ENCODE results near the gene TNFRSF8. TPM values are rescaled to one million over a fixed set of nuclear protein-coding genes. Genes with fewer than 3 reads are reported as not detected.

The TNFRSF8 gene
- total RNA-seq, 1 donor from 2014 or later: 65.0 TPM

DNA sequence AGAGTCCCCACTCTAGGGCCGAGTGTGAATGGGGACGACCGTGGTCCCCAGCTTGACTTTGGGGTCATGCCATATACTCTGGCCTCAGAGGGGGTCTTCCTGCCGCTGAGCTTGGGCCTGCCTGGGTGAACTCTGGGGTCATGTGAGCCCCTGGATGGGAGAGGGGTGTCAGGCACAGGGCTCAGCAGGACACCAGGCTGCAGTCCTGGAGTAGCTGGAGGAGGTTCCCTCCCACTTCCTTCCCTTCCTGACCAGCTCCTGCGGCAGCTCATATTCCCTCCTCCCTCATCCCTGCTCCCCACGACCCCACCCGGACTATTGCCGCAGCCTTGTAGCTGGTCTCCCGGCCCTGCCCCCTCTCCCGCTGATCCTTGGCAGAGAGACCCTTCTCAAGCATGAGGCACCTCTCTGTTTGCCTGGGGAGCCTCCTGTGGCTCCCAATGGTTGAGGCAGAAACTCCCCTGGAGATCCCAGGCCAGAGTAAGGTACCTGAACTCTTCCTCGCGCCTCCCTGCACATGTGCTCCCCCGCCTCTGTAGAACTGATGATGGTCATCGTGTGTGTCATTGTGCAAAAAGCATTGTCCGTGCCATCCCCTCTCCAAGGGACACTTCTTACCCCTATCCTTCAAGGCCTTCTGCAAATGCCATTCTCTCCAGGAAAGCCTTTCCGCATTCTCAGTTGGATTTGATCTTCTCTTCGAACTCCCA is 105.5 kb downstream of the TNFRSF8 start:
- intact Hi-C loops (cut with micrococcal nuclease): loop anchor here (1.0 kb wide), 1 partner anchor 11 kb away; no protein-coding TSS in a partner anchor
- Mint-ChIP-seq H3K4me3 (ENCODE audit: low read depth) (peak overlapping the region; percentile 100), H3K27me3 (ENCODE audit: low read depth) (no peaks in the 10 kb centered on the region), H3K36me3 (ENCODE audit: low read depth) (peaks cover 50% of the 10 kb centered on the region), H3K27ac (peak overlapping the region; percentile 97), H3K4me1 (ENCODE audit: low read depth) (peaks cover 63% of the 10 kb centered on the region), H3K9me3 (peaks cover 4% of the 10 kb centered on the region)
- DNase-seq (ENCODE audit: low spot score): no peak

DNA sequence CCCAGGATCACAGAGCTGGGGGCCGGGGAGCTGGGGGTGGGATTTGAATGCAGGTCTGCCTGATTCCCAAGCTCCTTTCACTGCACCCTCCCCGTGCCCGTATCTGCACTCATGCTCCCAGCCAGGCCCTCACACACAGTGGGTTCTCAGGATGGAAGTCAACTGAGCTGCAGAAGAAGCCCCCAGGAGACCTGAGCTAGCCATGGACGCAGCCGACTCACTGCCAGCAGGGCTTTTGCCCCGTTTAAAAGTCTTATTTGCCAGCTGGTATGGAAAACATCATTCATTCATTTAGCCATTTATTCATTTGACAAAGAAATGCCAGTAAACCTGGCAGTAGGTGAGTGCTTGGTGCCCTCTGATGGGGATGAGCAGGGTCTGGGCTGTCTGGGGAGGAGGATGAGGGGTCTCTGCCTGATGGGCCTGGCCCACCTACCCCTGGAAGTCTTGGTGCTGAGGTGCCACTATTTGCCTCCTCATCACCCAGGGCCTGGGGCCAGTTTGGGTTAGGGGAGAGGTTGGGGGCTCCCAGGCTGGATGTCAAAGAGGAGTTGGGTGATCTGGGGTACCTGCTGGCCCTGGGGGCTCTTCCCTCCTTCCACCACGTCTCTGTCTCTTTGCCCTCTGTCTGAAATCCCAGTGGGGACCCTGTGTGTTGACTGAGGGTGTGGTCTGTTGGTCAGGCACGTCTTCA is 106.5 kb downstream of the TNFRSF8 start:
- H3K27ac Mint-ChIP-seq: peak overlapping the region; percentile 29
- DNase-seq (ENCODE audit: low spot score): no peak
- H3K36me3 Mint-ChIP-seq (ENCODE audit: low read depth): peaks cover 52% of the 10 kb centered on the region
- peak overlapping the region; percentile 66 for H3K4me3 Mint-ChIP-seq (ENCODE audit: low read depth)
- H3K27me3 Mint-ChIP-seq (ENCODE audit: low read depth): no peaks in the 10 kb centered on the region
- H3K4me1 Mint-ChIP-seq (ENCODE audit: low read depth): peaks cover 65% of the 10 kb centered on the region
- intact Hi-C loops (cut with micrococcal nuclease): no loop called here
- H3K9me3 Mint-ChIP-seq: peaks cover 4% of the 10 kb centered on the region

DNA sequence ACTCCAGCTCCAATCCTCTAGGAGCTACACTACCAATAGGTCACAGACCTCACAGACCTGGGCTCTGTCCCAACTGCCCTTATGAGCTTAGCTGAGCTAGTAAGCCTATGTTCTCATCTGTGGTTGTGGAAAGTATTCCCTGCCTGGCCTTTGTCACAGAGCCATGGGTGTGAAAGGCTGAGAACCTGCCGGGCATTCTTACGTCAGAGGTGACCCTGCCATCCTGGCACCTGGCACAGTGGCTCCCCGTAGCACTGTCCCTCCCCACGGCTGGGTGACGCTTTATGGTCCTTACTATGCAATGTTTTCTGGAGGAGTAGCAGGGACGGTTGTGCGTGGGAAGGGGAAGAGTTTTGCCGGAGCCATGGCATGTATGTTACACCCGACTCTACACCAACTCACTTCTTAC is 107.2 kb downstream of the TNFRSF8 start:
- peaks cover 57% of the 10 kb centered on the region for H3K36me3 Mint-ChIP-seq (ENCODE audit: low read depth)
- no peaks in the 10 kb centered on the region for H3K27me3 Mint-ChIP-seq (ENCODE audit: low read depth)
- peak overlapping the region; percentile 35 for H3K27ac Mint-ChIP-seq
- H3K4me3 Mint-ChIP-seq (ENCODE audit: low read depth): peak overlapping the region; percentile 66
- peaks cover 4% of the 10 kb centered on the region for H3K9me3 Mint-ChIP-seq
- H3K4me1 Mint-ChIP-seq (ENCODE audit: low read depth): peaks cover 68% of the 10 kb centered on the region
- no peak for DNase-seq (ENCODE audit: low spot score)
- intact Hi-C loops (cut with micrococcal nuclease): no loop called here

DNA sequence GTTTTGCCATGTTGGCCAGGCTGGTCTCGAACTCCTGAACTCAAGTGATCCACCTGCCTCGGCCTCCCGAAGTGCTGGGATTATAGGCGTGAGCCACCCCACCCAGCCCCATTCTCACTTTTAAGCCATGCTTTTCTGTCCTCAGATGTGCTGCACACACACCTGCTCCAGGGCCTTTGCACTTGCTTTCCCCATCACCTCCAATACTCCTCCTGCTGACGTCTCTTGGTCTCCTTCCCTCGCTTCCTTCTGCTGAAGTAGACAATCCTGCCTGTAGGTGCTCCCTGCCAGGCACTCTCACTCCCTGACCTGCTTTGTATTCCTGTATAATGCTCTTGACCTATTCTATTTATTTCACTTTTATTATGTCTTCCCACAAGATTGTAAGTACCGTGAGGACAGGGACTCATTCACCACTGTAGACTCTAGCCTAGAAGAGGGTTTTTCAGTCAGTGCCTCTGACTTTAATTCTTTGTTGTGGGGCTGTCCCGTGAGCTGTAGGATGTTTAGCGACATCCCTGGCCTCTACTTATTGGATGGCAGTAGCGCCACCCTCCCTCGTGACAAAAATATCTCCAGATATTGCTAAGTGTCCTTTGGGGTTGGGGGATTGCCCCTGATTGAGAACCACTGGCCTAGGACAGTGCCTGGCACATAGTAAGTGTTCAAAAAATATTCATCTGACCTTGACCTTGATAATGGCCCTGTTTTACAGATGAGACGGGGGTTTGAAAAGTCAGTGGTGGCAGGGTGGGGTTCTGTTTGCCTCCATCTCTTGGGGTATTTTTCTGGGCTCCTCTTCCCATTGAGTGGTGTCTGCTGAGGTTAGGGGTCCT is 108.3 kb downstream of the TNFRSF8 start:
- H3K4me1 Mint-ChIP-seq (ENCODE audit: low read depth): peaks cover 75% of the 10 kb centered on the region
- intact Hi-C loops (cut with micrococcal nuclease): loop anchor here (2.0 kb wide), 1 partner anchor 47 kb away; no protein-coding TSS in a partner anchor
- H3K27ac Mint-ChIP-seq: peak overlapping the region; percentile 98
- DNase-seq (ENCODE audit: low spot score): no peak
- H3K36me3 Mint-ChIP-seq (ENCODE audit: low read depth): peaks cover 68% of the 10 kb centered on the region
- peak overlapping the region; percentile 67 for H3K4me3 Mint-ChIP-seq (ENCODE audit: low read depth)
- no peaks in the 10 kb centered on the region for H3K27me3 Mint-ChIP-seq (ENCODE audit: low read depth)
- H3K9me3 Mint-ChIP-seq: peaks cover 4% of the 10 kb centered on the region

DNA sequence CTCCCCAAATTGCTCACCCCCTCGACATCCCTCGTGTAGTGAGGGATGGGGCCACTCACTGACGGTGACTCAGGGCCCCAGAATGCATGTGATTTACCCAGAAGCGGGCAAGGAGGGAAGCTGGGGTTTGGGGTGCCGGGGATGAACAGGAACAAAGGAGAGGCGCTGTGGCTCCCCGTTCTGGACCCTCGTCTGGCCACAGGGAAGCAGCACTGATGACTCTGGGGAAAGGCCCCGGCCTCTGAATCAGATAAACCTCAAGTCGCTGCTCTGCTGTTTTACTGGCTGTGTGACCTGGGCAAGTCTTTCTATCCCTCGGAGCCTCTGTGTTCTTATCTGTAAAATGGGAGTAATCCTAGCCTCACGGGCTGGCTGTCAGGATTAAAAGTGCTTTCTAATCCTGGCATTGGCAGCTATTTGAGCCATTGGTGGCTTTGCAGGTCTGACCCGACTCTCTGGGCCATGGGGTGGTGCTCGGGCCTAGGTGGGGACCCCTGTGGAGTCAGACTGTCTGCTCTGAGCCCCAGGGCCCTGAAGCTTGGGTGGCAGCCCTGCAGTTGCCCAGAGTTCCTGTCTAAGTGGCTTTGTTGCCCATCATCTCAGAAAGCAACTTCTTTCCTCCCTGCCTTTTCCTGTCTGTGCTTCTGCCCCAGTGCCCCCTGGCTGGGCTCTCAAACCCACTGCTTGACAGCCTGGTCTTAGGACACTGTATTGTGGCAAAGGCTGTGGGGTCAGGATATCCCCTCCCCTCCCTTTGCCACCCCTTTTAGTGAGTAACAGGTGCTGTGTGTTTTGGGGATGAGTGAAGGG is 109.1 kb downstream of the TNFRSF8 start:
- intact Hi-C loops (cut with micrococcal nuclease): loop anchor here (2.0 kb wide), 1 partner anchor 47 kb away; no protein-coding TSS in a partner anchor
- peaks cover 74% of the 10 kb centered on the region for H3K36me3 Mint-ChIP-seq (ENCODE audit: low read depth)
- peaks cover 82% of the 10 kb centered on the region for H3K4me1 Mint-ChIP-seq (ENCODE audit: low read depth)
- H3K27me3 Mint-ChIP-seq (ENCODE audit: low read depth): no peaks in the 10 kb centered on the region
- H3K27ac Mint-ChIP-seq: peak overlapping the region; percentile 98
- peak overlapping the region; percentile 77 for H3K4me3 Mint-ChIP-seq (ENCODE audit: low read depth)
- H3K9me3 Mint-ChIP-seq: peaks cover 4% of the 10 kb centered on the region
- no peak for DNase-seq (ENCODE audit: low spot score)

DNA sequence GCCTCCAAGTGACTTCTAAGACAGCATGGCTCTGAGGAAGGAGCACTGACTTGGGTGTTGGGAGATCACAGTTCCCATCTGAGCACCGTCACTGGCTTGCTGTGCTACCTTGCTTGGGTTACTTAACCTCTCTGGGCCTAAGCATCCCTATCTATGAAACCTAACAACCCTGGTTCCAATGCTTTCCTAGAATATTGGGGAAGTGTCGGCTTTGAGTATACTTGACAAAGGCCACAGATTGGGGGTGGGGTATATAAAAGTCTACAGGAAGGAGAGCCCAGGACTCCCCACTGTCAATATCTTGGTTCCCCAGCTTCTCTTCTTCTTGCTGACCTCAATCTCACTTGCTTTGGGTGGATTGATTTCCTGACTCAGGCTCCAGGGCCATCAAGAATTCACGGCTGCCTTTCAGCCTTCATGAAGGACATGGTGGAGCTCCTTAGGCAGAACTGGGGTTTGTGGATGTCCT is 110.0 kb downstream of the TNFRSF8 start:
- H3K36me3 Mint-ChIP-seq (ENCODE audit: low read depth): peaks cover 76% of the 10 kb centered on the region

DNA sequence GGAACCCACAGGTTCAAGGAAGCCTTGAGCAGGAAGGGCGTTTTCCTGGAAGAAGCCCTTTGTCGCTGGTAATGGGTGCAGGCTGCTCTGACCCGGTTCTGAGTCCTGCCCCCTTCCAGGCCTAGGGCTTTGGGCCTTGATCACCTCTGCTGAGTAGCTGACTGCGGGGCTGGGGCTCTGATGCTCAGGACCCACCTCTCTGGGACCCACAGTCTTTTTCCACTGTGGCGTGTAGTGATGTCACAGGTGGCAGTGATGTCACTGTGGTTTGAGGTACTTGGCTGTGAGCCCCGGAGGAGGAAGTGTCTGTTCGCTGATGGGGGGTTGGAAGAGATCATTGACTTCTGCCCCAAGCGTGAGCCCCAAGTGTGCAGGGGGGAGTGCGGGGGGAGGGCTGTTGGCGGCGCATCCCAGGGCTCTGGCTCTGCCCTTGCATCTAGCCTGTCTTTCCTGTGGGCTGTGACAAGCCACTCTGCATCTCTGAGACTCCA is 110.6 kb downstream of the TNFRSF8 start:
- peak; percentile 87 for DNase-seq (ENCODE audit: low spot score)
- peaks cover 76% of the 10 kb centered on the region for H3K36me3 Mint-ChIP-seq (ENCODE audit: low read depth)
- peak overlapping the region; percentile 77 for H3K4me3 Mint-ChIP-seq (ENCODE audit: low read depth)
- intact Hi-C loops (cut with micrococcal nuclease): loop anchor here (2.0 kb wide), 1 partner anchor 49 kb away; no protein-coding TSS in a partner anchor
- peaks cover 87% of the 10 kb centered on the region for H3K4me1 Mint-ChIP-seq (ENCODE audit: low read depth)
- peak overlapping the region; percentile 98 for H3K27ac Mint-ChIP-seq
- H3K27me3 Mint-ChIP-seq (ENCODE audit: low read depth): no peaks in the 10 kb centered on the region
- peaks cover 4% of the 10 kb centered on the region for H3K9me3 Mint-ChIP-seq

More for the DNA sequence above, 110.0 kb downstream of the TNFRSF8 start:
- Mint-ChIP-seq H3K27me3 (ENCODE audit: low read depth) (no peaks in the 10 kb centered on the region), H3K9me3 (peaks cover 4% of the 10 kb centered on the region), H3K4me1 (ENCODE audit: low read depth) (peaks cover 86% of the 10 kb centered on the region), H3K4me3 (ENCODE audit: low read depth) (peak overlapping the region; percentile 77), H3K27ac (peak overlapping the region; percentile 98)
- intact Hi-C loops (cut with micrococcal nuclease): loop anchor here (2.0 kb wide), 1 partner anchor 48 kb away; no protein-coding TSS in a partner anchor
- no peak for DNase-seq (ENCODE audit: low spot score)

DNA sequence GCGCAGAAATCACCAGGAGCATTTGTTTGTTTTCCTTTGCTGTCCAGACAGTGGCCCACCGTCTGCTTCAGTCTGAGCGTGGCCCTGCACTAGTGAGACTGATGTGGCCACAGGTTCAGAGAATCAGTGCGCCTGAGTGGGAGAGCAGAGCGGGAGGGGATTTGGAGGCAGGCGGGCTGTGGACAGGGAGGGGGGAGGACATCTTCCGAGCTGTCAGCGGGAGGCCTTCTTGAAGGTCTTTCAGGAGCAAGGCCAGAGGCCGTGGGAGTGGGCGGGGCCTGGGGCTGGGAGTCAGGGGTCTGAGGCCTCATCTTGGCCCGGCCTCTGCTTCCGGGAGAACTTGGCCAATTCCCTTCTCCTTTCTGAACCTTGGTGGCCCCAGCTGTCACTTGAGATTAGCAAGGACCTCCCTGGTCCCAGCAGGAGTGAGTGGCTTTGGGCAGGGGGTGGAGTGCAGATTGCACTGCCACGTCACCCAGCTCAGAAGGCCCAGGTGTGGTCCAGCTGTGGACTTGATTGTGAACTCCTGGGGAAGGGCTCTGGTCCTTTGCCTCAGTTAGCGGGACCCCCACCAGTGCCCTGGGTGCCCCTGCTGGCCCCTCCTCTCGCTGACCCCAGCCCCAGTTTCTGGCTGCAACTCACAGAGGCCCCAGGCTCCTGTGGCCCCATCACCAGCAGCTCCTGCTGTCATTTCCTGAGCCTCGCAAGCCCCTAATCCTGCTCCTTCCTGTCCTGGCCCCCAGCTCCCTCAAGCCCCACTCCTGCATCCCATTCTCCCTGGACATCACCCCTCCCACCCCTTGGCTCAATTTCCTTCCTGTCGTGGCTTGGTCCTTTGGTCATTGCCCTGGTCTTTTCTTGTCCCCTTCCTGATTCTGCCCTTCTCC is 112.1 kb downstream of the TNFRSF8 start:
- H3K36me3 Mint-ChIP-seq (ENCODE audit: low read depth): peaks cover 67% of the 10 kb centered on the region
- peaks cover 85% of the 10 kb centered on the region for H3K4me1 Mint-ChIP-seq (ENCODE audit: low read depth)
- H3K27me3 Mint-ChIP-seq (ENCODE audit: low read depth): no peaks in the 10 kb centered on the region
- H3K27ac Mint-ChIP-seq: peak overlapping the region; percentile 74
- intact Hi-C loops (cut with micrococcal nuclease): no loop called here
- H3K4me3 Mint-ChIP-seq (ENCODE audit: low read depth): peak overlapping the region; percentile 77
- peaks cover 4% of the 10 kb centered on the region for H3K9me3 Mint-ChIP-seq
- DNase-seq (ENCODE audit: low spot score): no peak

DNA sequence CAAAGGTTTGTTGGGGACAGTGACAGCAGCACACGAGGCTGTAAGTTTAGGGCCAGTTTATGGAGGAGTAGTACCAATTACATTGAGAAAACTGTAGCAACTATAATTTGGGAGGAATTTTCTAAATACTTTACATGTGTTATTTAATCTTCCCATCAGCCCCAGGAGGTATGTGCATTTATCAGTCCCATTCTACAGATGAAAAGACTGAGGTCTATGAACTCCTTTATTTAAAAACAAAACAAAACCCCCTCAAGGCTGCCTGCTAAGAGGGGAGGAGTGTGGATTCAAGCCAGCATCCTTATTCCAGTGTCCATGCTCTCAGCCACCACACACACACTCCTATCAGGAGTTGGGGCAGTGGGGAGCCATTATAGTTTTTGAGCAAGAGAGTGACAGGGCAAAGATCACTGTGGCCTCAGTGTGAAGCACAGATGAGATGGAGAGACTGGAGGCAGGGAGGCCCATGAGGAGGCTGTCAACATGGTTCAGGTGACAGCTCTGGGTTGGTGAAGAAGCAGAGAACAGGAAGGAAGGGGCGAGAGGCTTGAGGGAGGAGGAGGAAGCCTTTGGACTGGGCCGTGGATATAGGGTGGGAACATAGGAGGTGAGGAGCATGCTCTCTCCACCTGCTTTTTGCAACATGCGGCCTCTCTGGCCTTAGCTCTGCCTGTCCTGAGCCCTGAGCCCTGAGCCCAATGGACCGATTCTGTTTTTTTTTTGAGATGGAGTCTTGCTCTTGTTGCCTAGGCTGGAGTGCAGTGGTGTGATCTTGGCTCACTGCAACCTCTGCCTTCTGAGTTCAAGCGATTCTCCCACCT is 113.4 kb downstream of the TNFRSF8 start:
- Mint-ChIP-seq H3K4me1 (ENCODE audit: low read depth) (peaks cover 83% of the 10 kb centered on the region), H3K4me3 (ENCODE audit: low read depth) (peak overlapping the region; percentile 37), H3K36me3 (ENCODE audit: low read depth) (peaks cover 66% of the 10 kb centered on the region), H3K9me3 (peaks cover under 1% of the 10 kb centered on the region), H3K27me3 (ENCODE audit: low read depth) (no peaks in the 10 kb centered on the region), H3K27ac (peak overlapping the region; percentile 87)
- DNase-seq (ENCODE audit: low spot score): no peak
- intact Hi-C loops (cut with micrococcal nuclease): no loop called here

DNA sequence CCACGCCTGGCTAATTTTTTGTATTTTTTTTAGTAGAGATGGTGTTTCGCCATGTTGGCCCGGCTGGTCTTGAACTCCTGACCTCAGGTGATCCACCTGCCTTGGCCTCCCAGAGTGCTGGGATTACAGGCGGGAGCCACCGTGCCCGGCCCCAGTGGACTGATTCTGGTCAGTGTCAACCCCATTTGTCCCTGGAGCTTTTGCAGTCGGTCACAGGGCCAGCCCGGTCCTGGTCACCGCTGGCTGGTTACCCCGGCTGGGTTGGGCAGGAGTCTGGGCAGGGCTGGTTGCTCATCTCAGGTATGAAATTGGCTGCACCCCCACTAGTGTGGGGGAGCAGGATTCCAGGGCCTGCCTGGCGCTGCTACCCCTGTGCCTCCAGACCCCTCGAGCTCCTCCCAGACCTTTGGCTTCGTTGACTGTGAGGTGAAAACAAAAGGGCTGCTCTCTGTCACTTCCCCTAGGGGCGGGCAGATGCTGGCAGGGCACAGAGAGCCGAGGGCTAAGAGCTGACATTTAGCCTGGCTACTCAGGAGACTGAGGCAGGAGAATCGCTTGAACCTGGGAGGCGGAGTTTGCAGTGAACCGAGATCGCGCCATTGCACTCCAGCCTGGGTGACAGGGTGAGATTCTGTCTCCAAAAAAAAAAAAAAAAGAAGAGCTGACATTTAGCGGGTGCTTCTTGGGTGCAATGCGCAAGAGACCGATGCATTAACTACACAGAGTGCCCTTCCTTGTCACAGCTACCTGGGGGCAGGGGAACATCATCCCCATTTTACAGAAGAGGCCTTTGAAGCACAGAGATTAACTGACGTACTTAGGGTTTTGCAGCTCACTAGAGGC is 114.3 kb downstream of the TNFRSF8 start:
- H3K4me1 Mint-ChIP-seq (ENCODE audit: low read depth): peaks cover 77% of the 10 kb centered on the region
- H3K36me3 Mint-ChIP-seq (ENCODE audit: low read depth): peaks cover 63% of the 10 kb centered on the region
- intact Hi-C loops (cut with micrococcal nuclease): no loop called here
- no peak for DNase-seq (ENCODE audit: low spot score)
- no peaks in the 10 kb centered on the region for H3K27me3 Mint-ChIP-seq (ENCODE audit: low read depth)
- H3K9me3 Mint-ChIP-seq: no peaks in the 10 kb centered on the region
- H3K27ac Mint-ChIP-seq: peak overlapping the region; percentile 93
- peak overlapping the region; percentile 75 for H3K4me3 Mint-ChIP-seq (ENCODE audit: low read depth)
